Peyer's patch (tissue), 4 donors: ENCODE results near the gene BOC.

Source experiments
- CTCF ChIP-seq, 6 experiments: fragments of 450-650 bp in 4 of 6; fragments of 200-600 bp in 2 of 6; sonication (generic) in 1 of 6; IDR thresholded peaks; one replicate each; pipeline ENCODE4 v1.5.1; 2017 to 2019; ENCODE audit warnings: antibody characterized with exemption in 6 of 6, mild to moderate bottlenecking in 3 of 6, moderate library complexity in 1 of 6
- POLR2A ChIP-seq, 2 donors: fragments of 450-650 bp; IDR thresholded peaks; one replicate each; pipeline ENCODE4 v1.5.1; 2017; ENCODE audit warnings: antibody characterized with exemption in 2 of 2, mild to moderate bottlenecking in 2 of 2, moderate library complexity in 2 of 2

GRCh38 chr3:113331187-113331586 lies 119.8 kb downstream of the BOC start:
- TF ChIP-seq CTCF (IDR thresholded peaks at IDR 0.05) (no peak), POLR2A (IDR thresholded peaks at IDR 0.05) (no peak)
